ENCODE measurements around the gene ZNRF3. TPM values are rescaled to one million over a fixed set of nuclear protein-coding genes. Genes with fewer than 3 reads are reported as not detected.

ZNRF3 gene
- total RNA-seq, 1 donor from 2014 or later, result 7.9 TPM

GRCh38 chr22:29023172-29023796 is 139.9 kb downstream of the ZNRF3 start:
- H3K4me3 ChIP-seq, result no peak overlapping the region
- intact Hi-C loops (cut with DNase I), result no loop called here
- H3K4me1 ChIP-seq, result peaks cover 10% of the 10 kb centered on the region
- H3K36me3 ChIP-seq, result peaks cover 0 to 2% of the 10 kb centered on the region in 2 donors
- H3K27ac ChIP-seq, result no peak overlapping the region
- no peaks in the 10 kb centered on the region for H3K27me3 ChIP-seq
- TF ChIP-seq, protein P1, sequence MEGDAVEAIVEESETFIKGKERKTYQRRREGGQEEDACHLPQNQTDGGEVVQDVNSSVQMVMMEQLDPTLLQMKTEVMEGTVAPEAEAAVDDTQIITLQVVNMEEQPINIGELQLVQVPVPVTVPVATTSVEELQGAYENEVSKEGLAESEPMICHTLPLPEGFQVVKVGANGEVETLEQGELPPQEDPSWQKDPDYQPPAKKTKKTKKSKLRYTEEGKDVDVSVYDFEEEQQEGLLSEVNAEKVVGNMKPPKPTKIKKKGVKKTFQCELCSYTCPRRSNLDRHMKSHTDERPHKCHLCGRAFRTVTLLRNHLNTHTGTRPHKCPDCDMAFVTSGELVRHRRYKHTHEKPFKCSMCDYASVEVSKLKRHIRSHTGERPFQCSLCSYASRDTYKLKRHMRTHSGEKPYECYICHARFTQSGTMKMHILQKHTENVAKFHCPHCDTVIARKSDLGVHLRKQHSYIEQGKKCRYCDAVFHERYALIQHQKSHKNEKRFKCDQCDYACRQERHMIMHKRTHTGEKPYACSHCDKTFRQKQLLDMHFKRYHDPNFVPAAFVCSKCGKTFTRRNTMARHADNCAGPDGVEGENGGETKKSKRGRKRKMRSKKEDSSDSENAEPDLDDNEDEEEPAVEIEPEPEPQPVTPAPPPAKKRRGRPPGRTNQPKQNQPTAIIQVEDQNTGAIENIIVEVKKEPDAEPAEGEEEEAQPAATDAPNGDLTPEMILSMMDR (IDR thresholded peaks at IDR 0.05), result no peak
- no peak for TF ChIP-seq POLR2AphosphoS5 (IDR thresholded peaks at IDR 0.05; ENCODE audit: insufficient read depth in 1 of 2, low read depth in 1 of 2)
- no peak for TF ChIP-seq POLR2A (IDR thresholded peaks at IDR 0.05)
- H3K9me3 ChIP-seq, result no peaks in the 10 kb centered on the region
- DNase-seq (ENCODE audit: extremely low spot score in 2 of 2), result no peak

- Histone ChIP-seq H3K27me3 (no peaks in the 10 kb centered on the region), H3K4me1 (peaks cover 27% of the 10 kb centered on the region), H3K9me3 (no peaks in the 10 kb centered on the region), H3K36me3 (no peaks in the 10 kb centered on the region), H3K4me3 (no peak overlapping the region), H3K27ac (no peak overlapping the region)
- TF ChIP-seq, protein P1 (IDR thresholded peaks at IDR 0.05), result no peak
- TF ChIP-seq POLR2A (IDR thresholded peaks at IDR 0.05) (no peak), POLR2AphosphoS5 (IDR thresholded peaks at IDR 0.05; ENCODE audit: insufficient read depth in 1 of 2, low read depth in 1 of 2) (no peak)
- intact Hi-C loops (cut with DNase I), result no loop called here
- no peak for DNase-seq (ENCODE audit: extremely low spot score in 2 of 2)
Measured at GRCh38 chr22:29026579-29026978, 143.2 kb downstream of the ZNRF3 start.

- Histone ChIP-seq H3K4me3 (no peak overlapping the region), H3K27me3 (no peaks in the 10 kb centered on the region), H3K9me3 (no peaks in the 10 kb centered on the region), H3K36me3 (no peaks in the 10 kb centered on the region), H3K4me1 (peaks cover 35% of the 10 kb centered on the region), H3K27ac (no peak overlapping the region)
- intact Hi-C loops (cut with DNase I), result no loop called here
- DNase-seq (ENCODE audit: extremely low spot score in 2 of 2), result no peak
- TF ChIP-seq POLR2AphosphoS5 (IDR thresholded peaks at IDR 0.05; ENCODE audit: insufficient read depth in 1 of 2, low read depth in 1 of 2) (no peak), POLR2A (IDR thresholded peaks at IDR 0.05) (no peak)
- TF ChIP-seq, protein P1 (IDR thresholded peaks at IDR 0.05), result no peak
Measured at GRCh38 chr22:29028468-29028867, 145.1 kb downstream of the ZNRF3 start.

DNA sequence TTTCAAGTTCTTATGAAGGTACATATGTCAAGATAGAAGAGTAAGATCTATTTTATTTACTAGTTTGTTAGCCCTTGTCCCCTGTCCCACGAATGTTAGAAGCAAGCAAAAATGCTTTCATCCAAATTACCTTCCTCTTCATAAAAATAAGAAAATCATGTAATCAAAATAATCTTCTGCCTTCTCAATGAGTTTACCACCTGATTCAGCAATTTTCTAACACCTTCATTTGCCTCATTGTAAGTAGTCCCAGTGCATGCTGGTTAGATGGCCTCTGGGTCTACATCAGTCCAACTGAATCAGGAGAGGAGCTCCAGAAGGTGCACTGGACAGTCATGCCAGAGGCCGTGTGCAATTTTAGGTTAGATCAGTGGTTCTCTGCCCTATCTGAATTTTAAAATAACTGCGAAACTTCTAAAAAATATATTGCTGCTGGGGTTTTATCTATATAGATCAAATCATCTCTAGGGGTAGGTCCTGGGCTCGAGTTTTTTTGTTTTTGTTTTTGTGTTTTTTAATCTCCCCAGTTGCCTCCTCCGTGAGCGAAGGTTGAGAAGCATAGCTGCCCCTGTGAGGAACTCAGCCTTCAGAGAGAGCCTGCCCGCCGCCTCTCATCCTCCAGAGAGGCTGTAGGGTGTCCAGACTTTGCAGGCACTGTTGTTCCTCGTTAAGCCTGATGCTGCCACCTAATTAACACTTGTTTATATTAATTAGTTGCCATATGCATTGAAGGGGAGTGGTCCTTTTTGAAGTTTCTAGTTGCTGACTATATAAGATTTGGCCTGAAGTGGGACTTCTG is 146.0 kb downstream of the ZNRF3 start:
- H3K4me1 ChIP-seq, result peaks cover 32% of the 10 kb centered on the region
- H3K4me3 ChIP-seq, result no peak overlapping the region
- H3K36me3 ChIP-seq, result no peaks in the 10 kb centered on the region
- no peak overlapping the region for H3K27ac ChIP-seq
- no peak for DNase-seq (ENCODE audit: extremely low spot score in 2 of 2)
- TF ChIP-seq, protein P1 (IDR thresholded peaks at IDR 0.05), result no peak
- TF ChIP-seq POLR2A (IDR thresholded peaks at IDR 0.05), result no peak
- TF ChIP-seq POLR2AphosphoS5 (IDR thresholded peaks at IDR 0.05; ENCODE audit: insufficient read depth in 1 of 2, low read depth in 1 of 2), result no peak
- intact Hi-C loops (cut with DNase I), result no loop called here
- no peaks in the 10 kb centered on the region for H3K27me3 ChIP-seq
- H3K9me3 ChIP-seq, result no peaks in the 10 kb centered on the region
